GM23338 (cell line): ENCODE results near the gene ZNF865. TPM values are rescaled to one million over a fixed set of nuclear protein-coding genes. Genes with fewer than 3 reads are reported as not detected.

ENCODE experiments used
- ATAC-seq: fragments of 200-7000 bp; cut with Tn5 transposase; 3 replicates; pipeline ENCODE4 v1.9.1; 2020
- DNase-seq: peaks from one replicate; pipeline ENCODE4 v3.0.0-alpha.2; 2015; ENCODE audit warnings: low spot score
- H2AFZ ChIP-seq: fragments of 200-600 bp; sonication (generic); 2 replicates; pipeline ENCODE4 v1.8.0; 2016; ENCODE audit warnings: antibody characterized with exemption, mild to moderate bottlenecking, moderate library complexity
- H3F3A ChIP-seq: fragments of 200-600 bp; sonication (generic); replicated peaks from 2 replicates; pipeline ENCODE4 v1.8.0; 2017; ENCODE audit warnings: antibody characterized with exemption, mixed run types, low read depth
- H3K27ac ChIP-seq: fragments of 200-600 bp; sonication (generic); 2 replicates; pipeline ENCODE4 v1.6.1; 2016; ENCODE audit warnings: low read depth
- H3K27me3 ChIP-seq: fragments of 200-600 bp; sonication (generic); 2 replicates; pipeline ENCODE4 v1.8.0; 2016; ENCODE audit warnings: mild to moderate bottlenecking, mixed run types, moderate library complexity; ENCODE audit not compliant: insufficient read depth
- H3K36me3 ChIP-seq: fragments of 200-600 bp; sonication (generic); 2 replicates; pipeline ENCODE4 v1.8.0; 2016; ENCODE audit warnings: mild to moderate bottlenecking; ENCODE audit not compliant: insufficient read depth
- H3K4me1 ChIP-seq: fragments of 200-600 bp; sonication (generic); 2 replicates; pipeline ENCODE4 v1.8.0; 2016; ENCODE audit warnings: mild to moderate bottlenecking, moderate library complexity; ENCODE audit not compliant: insufficient read depth
- H3K4me2 ChIP-seq: fragments of 200-600 bp; sonication (generic); 2 replicates; pipeline ENCODE4 v1.7.1; 2017; ENCODE audit warnings: mixed run types
- H3K4me3 ChIP-seq: fragments of 200-600 bp; sonication (generic); 2 replicates; pipeline ENCODE4 v1.6.1; 2016; ENCODE audit warnings: mixed run types
- H3K79me2 ChIP-seq: fragments of 200-600 bp; sonication (generic); replicated peaks from 2 replicates; pipeline ENCODE4 v1.8.0; 2017; ENCODE audit warnings: mild to moderate bottlenecking; ENCODE audit not compliant: insufficient read depth
- H3K9me2 ChIP-seq: fragments of 200-600 bp; sonication (generic); 2 replicates; pipeline ENCODE4 v1.8.0; 2017; ENCODE audit not compliant: insufficient read depth
- H4K20me1 ChIP-seq: fragments of 200-600 bp; sonication (generic); replicated peaks from 2 replicates; pipeline ENCODE4 v1.8.0; 2017; ENCODE audit warnings: mild to moderate bottlenecking; ENCODE audit not compliant: insufficient read depth
- H3K27ac Mint-ChIP-seq: 2 replicates; pipeline ENCODE4 v1.8.0; 2020; ENCODE audit warnings: inconsistent platforms, mild to moderate bottlenecking, moderate library complexity, mixed read lengths
- H3K27me3 Mint-ChIP-seq: 3 replicates; pipeline ENCODE4 v1.8.0; 2022; ENCODE audit warnings: low read depth, mild to moderate bottlenecking, moderate library complexity, mixed read lengths, inconsistent platforms; ENCODE audit not compliant: insufficient read depth, poor library complexity
- H3K36me3 Mint-ChIP-seq: 3 replicates; pipeline ENCODE4 v1.8.0; 2021; ENCODE audit warnings: low read depth, mild to moderate bottlenecking, inconsistent platforms, moderate library complexity, mixed read lengths
- H3K4me1 Mint-ChIP-seq: 3 replicates; pipeline ENCODE4 v1.8.0; 2020; ENCODE audit warnings: mild to moderate bottlenecking, inconsistent platforms, mixed read lengths
- H3K4me3 Mint-ChIP-seq: 3 replicates; pipeline ENCODE4 v1.8.0; 2021; ENCODE audit warnings: moderate library complexity, mild to moderate bottlenecking, inconsistent platforms, mixed read lengths
- H3K9me3 Mint-ChIP-seq: 3 replicates; pipeline ENCODE4 v1.8.0; 2020; ENCODE audit warnings: moderate library complexity, mild to moderate bottlenecking, inconsistent platforms, mixed read lengths
- CREB1 ChIP-seq: fragments of 250-450 bp; sonication (Bioruptor Pico); IDR thresholded peaks from 2 replicates; pipeline ENCODE4 v1.5.0; 2020; ENCODE audit warnings: low read depth, mild to moderate bottlenecking, moderate library complexity
- CTCF ChIP-seq, 2 experiments: fragments of 200-600 bp in 1 of 2; sonication (generic) in 1 of 2; conservative IDR thresholded peaks; 2 replicates each; pipeline versions ENCODE4 v1.5.1 to v1.6.1; 2016 to 2017; ENCODE audit warnings: antibody characterized with exemption in 2 of 2, low read depth in 2 of 2, mild to moderate bottlenecking in 2 of 2, moderate library complexity in 1 of 2
- EZH2phosphoT487 ChIP-seq: fragments of 200-600 bp; sonication (generic); IDR thresholded peaks from one replicate; pipeline ENCODE4 v1.8.1; 2018; ENCODE audit warnings: antibody characterized with exemption; ENCODE audit not compliant: unreplicated experiment
- JUNB ChIP-seq: IDR thresholded peaks from one replicate; pipeline ENCODE4 v1.6.1; 2016; ENCODE audit warnings: antibody characterized with exemption; ENCODE audit not compliant: unreplicated experiment
- STAT1 ChIP-seq: IDR thresholded peaks from one replicate; pipeline ENCODE4 v1.6.1; 2016; ENCODE audit warnings: antibody characterized with exemption; ENCODE audit not compliant: unreplicated experiment
- ZNF114 ChIP-seq: fragments of 250-450 bp; sonication (Bioruptor Pico); IDR thresholded peaks from 2 replicates; pipeline ENCODE4 v1.5.0; 2020; ENCODE audit warnings: mild to moderate bottlenecking, moderate library complexity
- ZNF331 ChIP-seq: fragments of 250-450 bp; sonication (Bioruptor Pico); IDR thresholded peaks from 2 replicates; pipeline ENCODE4 v1.5.0; 2020; ENCODE audit warnings: low read depth, mild to moderate bottlenecking, moderate library complexity
- polyA plus RNA-seq: library from polyadenylated mRNA; unstranded; fragments of >200 nt; fragmentation: Nextera tagmentation; extraction: Ambion mirVana; gene quantifications from 2 replicates; pipeline ENCODE4 v1.2.1, GENCODE V29; 2016
- total RNA-seq: library from RNA; depleted of rRNA; stranded (reverse); fragments of >200 nt; shearing (Covaris generic); gene quantifications from 2 replicates; pipeline ENCODE4 v1.2.3, GENCODE V29; 2014
- TF ChIP-seq, protein P1 (sequence below): fragments of 250-450 bp; sonication (Bioruptor Pico); IDR thresholded peaks from 2 replicates; pipeline ENCODE4 v1.5.0; 2020; ENCODE audit warnings: mild to moderate bottlenecking, moderate library complexity
- TF ChIP-seq, protein P2 (sequence below): IDR thresholded peaks from one replicate; pipeline ENCODE4 v1.6.1; 2018; ENCODE audit warnings: antibody characterized with exemption; ENCODE audit not compliant: unreplicated experiment

The ZNF865 gene
- total and polyA plus RNA-seq, 2 experiments from 2014 or later = 2.2 to 12.1 TPM

- DNase-seq (peak; percentile 0), ATAC-seq (no peak)
- H3K27me3 Mint-ChIP-seq = peaks cover 17% of the 10 kb centered on the region
- peaks cover 3% of the 10 kb centered on the region for H3K79me2 ChIP-seq
- H3K4me3 Mint-ChIP-seq = 0 out of 3 replicates have a peak overlapping the region, but pooled peaks have one; percentile 27
- no peak overlapping the region for H3K4me2 ChIP-seq
- H3K4me1 ChIP-seq = no peaks in the 10 kb centered on the region
- H2AFZ ChIP-seq = no peak overlapping the region
- H3F3A ChIP-seq = peaks cover 2% of the 10 kb centered on the region; the same call in 1 of the 2 replicates
- no peaks in the 10 kb centered on the region for H3K36me3 ChIP-seq
- H3K9me2 ChIP-seq = no peaks in the 10 kb centered on the region
- H3K4me1 Mint-ChIP-seq = peaks cover 5% of the 10 kb centered on the region; the same call in 1 of the 3 replicates
- no peak overlapping the region for H3K4me3 ChIP-seq
- H3K27ac Mint-ChIP-seq = no peak overlapping the region
- H3K27me3 ChIP-seq = no peaks in the 10 kb centered on the region
- H3K27ac ChIP-seq = no peak overlapping the region
- H4K20me1 ChIP-seq = peaks cover 1% of the 10 kb centered on the region
- H3K36me3 Mint-ChIP-seq = peaks cover 45% of the 10 kb centered on the region
- H3K9me3 Mint-ChIP-seq = peaks cover 5% of the 10 kb centered on the region
- TF ChIP-seq, protein P1, sequence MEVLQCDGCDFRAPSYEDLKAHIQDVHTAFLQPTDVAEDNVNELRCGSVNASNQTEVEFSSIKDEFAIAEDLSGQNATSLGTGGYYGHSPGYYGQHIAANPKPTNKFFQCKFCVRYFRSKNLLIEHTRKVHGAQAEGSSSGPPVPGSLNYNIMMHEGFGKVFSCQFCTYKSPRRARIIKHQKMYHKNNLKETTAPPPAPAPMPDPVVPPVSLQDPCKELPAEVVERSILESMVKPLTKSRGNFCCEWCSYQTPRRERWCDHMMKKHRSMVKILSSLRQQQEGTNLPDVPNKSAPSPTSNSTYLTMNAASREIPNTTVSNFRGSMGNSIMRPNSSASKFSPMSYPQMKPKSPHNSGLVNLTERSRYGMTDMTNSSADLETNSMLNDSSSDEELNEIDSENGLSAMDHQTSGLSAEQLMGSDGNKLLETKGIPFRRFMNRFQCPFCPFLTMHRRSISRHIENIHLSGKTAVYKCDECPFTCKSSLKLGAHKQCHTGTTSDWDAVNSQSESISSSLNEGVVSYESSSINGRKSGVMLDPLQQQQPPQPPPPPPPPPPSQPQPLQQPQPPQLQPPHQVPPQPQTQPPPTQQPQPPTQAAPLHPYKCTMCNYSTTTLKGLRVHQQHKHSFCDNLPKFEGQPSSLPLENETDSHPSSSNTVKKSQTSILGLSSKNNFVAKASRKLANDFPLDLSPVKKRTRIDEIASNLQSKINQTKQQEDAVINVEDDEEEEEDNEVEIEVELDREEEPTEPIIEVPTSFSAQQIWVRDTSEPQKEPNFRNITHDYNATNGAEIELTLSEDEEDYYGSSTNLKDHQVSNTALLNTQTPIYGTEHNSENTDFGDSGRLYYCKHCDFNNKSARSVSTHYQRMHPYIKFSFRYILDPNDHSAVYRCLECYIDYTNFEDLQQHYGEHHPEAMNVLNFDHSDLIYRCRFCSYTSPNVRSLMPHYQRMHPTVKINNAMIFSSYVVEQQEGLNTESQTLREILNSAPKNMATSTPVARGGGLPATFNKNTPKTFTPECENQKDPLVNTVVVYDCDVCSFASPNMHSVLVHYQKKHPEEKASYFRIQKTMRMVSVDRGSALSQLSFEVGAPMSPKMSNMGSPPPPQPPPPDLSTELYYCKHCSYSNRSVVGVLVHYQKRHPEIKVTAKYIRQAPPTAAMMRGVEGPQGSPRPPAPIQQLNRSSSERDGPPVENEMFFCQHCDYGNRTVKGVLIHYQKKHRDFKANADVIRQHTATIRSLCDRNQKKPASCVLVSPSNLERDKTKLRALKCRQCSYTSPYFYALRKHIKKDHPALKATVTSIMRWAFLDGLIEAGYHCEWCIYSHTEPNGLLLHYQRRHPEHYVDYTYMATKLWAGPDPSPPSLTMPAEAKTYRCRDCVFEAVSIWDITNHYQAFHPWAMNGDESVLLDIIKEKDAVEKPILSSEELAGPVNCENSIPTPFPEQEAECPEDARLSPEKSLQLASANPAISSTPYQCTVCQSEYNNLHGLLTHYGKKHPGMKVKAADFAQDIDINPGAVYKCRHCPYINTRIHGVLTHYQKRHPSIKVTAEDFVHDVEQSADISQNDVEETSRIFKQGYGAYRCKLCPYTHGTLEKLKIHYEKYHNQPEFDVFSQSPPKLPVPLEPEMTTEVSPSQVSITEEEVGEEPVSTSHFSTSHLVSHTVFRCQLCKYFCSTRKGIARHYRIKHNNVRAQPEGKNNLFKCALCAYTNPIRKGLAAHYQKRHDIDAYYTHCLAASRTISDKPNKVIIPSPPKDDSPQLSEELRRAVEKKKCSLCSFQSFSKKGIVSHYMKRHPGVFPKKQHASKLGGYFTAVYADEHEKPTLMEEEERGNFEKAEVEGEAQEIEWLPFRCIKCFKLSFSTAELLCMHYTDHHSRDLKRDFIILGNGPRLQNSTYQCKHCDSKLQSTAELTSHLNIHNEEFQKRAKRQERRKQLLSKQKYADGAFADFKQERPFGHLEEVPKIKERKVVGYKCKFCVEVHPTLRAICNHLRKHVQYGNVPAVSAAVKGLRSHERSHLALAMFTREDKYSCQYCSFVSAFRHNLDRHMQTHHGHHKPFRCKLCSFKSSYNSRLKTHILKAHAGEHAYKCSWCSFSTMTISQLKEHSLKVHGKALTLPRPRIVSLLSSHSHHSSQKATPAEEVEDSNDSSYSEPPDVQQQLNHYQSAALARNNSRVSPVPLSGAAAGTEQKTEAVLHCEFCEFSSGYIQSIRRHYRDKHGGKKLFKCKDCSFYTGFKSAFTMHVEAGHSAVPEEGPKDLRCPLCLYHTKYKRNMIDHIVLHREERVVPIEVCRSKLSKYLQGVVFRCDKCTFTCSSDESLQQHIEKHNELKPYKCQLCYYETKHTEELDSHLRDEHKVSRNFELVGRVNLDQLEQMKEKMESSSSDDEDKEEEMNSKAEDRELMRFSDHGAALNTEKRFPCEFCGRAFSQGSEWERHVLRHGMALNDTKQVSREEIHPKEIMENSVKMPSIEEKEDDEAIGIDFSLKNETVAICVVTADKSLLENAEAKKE (CRISPR knock-in tag) = no peak
- no peak for TF ChIP-seq ZNF114
- TF ChIP-seq STAT1 = no peak
- TF ChIP-seq CTCF (conservative IDR thresholded peaks at IDR 0.05; ENCODE audit: low read depth in 2 of 2) = no peak
- TF ChIP-seq ZNF331 = no peak
- TF ChIP-seq EZH2phosphoT487 = no peak
- TF ChIP-seq CREB1 (CRISPR knock-in tag) = no peak
- TF ChIP-seq, protein P2, sequence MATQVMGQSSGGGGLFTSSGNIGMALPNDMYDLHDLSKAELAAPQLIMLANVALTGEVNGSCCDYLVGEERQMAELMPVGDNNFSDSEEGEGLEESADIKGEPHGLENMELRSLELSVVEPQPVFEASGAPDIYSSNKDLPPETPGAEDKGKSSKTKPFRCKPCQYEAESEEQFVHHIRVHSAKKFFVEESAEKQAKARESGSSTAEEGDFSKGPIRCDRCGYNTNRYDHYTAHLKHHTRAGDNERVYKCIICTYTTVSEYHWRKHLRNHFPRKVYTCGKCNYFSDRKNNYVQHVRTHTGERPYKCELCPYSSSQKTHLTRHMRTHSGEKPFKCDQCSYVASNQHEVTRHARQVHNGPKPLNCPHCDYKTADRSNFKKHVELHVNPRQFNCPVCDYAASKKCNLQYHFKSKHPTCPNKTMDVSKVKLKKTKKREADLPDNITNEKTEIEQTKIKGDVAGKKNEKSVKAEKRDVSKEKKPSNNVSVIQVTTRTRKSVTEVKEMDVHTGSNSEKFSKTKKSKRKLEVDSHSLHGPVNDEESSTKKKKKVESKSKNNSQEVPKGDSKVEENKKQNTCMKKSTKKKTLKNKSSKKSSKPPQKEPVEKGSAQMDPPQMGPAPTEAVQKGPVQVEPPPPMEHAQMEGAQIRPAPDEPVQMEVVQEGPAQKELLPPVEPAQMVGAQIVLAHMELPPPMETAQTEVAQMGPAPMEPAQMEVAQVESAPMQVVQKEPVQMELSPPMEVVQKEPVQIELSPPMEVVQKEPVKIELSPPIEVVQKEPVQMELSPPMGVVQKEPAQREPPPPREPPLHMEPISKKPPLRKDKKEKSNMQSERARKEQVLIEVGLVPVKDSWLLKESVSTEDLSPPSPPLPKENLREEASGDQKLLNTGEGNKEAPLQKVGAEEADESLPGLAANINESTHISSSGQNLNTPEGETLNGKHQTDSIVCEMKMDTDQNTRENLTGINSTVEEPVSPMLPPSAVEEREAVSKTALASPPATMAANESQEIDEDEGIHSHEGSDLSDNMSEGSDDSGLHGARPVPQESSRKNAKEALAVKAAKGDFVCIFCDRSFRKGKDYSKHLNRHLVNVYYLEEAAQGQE = no peak
- no peak for TF ChIP-seq JUNB
These were observed 13.0 kb downstream of the ZNF865 start for GRCh38 chr19:55618426-55618825.
